ENCODE results near the gene ANKRD26. TPM values are rescaled to one million over a fixed set of nuclear protein-coding genes. Genes with fewer than 3 reads are reported as not detected.
"Not testable (repeated sequence)": the region's sequence is repeated elsewhere in the genome, so short reads cannot be mapped to it uniquely, and the experiment has no call there.

The ANKRD26 gene
- total RNA-seq, 1 donor from 2014 or later, result 14.0 TPM

DNA sequence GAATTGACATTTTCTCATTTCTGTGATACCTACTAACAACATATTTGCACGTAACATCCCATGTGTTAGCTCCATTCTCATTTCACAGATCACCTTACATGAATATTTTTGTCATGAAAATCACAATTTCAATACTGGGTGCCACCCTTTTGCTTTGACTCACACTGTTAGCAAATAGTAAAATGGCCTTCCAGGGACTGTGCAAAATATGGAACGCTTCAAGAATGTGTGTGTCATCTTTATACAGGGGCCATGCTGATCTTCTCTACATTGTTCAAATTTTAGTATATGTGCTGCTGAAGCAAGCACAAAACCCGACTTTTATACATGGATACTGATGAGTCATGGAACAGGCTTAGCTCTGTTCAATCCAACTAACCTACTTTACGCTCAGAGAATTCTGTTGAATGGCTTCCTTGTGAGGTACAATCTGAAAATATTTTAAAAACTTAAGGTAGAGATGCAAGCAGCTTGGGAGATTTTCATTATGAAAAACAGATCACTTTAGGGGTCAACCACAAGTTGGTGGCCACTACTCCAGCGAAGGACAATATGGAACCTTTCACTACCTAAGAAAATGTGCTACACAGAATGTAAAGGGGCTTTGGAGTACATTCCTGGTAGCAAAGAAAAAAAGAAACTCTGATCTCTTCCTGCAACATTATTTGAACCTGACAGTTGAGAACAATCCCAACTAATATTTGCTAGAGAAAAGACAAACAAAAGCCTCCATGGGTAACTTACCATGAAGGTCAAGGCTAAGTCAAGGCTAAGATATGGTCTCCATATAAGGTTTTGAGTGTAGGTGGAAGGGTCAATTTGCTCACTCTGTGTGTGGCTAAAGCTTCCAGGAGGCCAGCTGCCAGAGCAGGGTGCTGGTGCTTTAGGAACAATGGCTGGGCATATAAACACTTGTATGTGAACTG lies 11.9 kb downstream of the ANKRD26 start:
- H3K27me3 Mint-ChIP-seq, result no peaks in the 10 kb centered on the region
- H3K36me3 Mint-ChIP-seq, result peaks cover 19% of the 10 kb centered on the region
- H3K9me3 Mint-ChIP-seq, result no peaks in the 10 kb centered on the region
- H3K27ac Mint-ChIP-seq, result no peak overlapping the region
- no peak for DNase-seq (ENCODE audit: extremely low spot score, unreplicated experiment)
- no peaks in the 10 kb centered on the region for H3K4me1 Mint-ChIP-seq (ENCODE audit: unreplicated experiment)
- TF ChIP-seq, protein P1, sequence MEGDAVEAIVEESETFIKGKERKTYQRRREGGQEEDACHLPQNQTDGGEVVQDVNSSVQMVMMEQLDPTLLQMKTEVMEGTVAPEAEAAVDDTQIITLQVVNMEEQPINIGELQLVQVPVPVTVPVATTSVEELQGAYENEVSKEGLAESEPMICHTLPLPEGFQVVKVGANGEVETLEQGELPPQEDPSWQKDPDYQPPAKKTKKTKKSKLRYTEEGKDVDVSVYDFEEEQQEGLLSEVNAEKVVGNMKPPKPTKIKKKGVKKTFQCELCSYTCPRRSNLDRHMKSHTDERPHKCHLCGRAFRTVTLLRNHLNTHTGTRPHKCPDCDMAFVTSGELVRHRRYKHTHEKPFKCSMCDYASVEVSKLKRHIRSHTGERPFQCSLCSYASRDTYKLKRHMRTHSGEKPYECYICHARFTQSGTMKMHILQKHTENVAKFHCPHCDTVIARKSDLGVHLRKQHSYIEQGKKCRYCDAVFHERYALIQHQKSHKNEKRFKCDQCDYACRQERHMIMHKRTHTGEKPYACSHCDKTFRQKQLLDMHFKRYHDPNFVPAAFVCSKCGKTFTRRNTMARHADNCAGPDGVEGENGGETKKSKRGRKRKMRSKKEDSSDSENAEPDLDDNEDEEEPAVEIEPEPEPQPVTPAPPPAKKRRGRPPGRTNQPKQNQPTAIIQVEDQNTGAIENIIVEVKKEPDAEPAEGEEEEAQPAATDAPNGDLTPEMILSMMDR (conservative IDR thresholded peaks at IDR 0.05), result no peak
- no peak overlapping the region for H3K4me3 Mint-ChIP-seq

DNA sequence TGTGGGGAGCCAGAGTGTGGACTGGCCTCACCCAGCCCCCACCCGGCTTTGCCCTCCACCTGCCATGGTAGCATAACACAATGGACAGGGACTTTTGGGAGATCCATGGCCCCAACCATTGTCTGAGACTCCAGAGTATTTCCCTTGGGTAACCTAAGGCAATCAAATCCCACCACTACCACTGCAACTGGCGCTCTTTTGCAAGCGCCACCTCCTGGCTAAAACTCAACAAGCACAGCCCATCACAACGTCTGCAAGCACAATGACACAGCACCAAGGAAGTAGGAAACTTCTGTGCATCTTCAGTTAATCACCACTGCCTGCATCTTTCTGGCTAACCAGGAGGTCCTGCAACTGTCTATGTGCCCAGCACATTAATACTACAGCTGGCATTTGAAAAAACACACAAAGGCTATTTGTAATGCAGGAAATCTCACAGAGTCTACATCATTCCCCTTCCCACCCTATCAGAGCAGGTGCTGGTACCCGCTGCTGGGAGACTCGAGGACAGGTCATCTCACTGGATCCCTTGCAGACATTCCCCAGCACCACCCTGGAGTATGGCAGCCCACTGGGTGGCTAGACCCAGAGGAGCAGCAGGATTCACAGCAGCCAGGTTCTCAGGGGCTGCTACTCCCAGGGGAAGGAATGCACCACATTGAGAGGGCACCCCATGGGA lies 27.7 kb downstream of the ANKRD26 start:
- Mint-ChIP-seq H3K27ac (no peak overlapping the region), H3K9me3 (no peaks in the 10 kb centered on the region), H3K27me3 (no peaks in the 10 kb centered on the region), H3K36me3 (peaks cover 43% of the 10 kb centered on the region), H3K4me1 (ENCODE audit: unreplicated experiment) (no peaks in the 10 kb centered on the region), H3K4me3 (no peak overlapping the region)
- TF ChIP-seq, protein P1 (conservative IDR thresholded peaks at IDR 0.05), result no peak
- no peak for DNase-seq (ENCODE audit: extremely low spot score, unreplicated experiment)

DNA sequence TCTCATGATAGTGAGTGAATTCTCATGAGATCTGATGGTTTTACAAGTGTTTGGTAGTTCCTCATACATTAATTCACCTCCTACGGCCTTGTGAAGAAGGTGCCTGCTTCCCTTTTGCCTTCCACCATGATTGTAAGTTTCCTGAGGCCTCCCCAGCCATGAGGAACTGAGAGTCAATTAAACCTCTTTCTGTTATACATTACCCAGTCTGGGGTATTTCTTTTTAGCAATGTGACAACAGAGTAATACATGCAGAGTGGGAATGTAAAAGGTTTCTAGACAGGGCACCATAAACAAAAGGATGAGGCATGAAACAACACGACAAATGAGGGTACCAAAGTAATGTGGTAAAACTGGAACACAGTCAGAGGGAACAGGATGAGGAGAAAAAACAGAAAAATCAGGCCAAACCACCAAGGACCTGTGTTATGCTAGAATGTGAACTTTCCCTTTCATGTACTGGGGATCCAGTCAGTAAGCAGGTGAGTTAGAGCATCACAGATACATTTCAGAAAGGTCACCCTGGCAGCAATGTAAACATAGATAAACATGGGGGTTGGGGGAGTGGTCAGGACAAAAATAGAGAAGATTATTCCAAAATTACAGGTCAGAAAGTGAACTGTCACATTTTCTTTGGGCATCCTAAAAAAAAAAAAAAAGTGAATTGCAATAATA lies 31.9 kb downstream of the ANKRD26 start:
- H3K27me3 Mint-ChIP-seq, result no peaks in the 10 kb centered on the region

DNA sequence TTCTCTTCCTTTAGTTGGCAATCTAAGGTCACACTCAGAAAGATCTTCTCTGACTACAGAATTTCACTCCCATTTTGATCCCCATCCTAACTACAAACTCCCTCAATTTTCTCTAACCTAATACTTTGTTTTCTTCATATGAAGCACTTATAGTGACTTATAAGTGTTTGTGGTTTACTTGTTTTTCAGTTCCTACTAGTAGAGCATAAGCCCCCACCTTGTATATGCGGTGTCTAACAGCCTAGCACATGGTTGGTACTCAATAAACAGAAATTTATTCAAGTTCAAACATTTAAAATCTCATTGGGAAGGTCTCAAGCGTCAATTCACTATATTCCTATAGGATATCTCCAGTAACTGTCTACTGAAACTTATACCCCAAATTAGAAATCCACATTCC lies 35.2 kb downstream of the ANKRD26 start:
- H3K4me1 Mint-ChIP-seq (ENCODE audit: unreplicated experiment), result no peaks in the 10 kb centered on the region
- no peaks in the 10 kb centered on the region for H3K9me3 Mint-ChIP-seq
- H3K4me3 Mint-ChIP-seq, result no peak overlapping the region
- H3K36me3 Mint-ChIP-seq, result peaks cover 37% of the 10 kb centered on the region
- TF ChIP-seq, protein P1 (conservative IDR thresholded peaks at IDR 0.05), result no peak
- no peak for DNase-seq (ENCODE audit: extremely low spot score, unreplicated experiment)
- no peak overlapping the region for H3K27ac Mint-ChIP-seq
- no peaks in the 10 kb centered on the region for H3K27me3 Mint-ChIP-seq

More for the DNA sequence above, 31.9 kb downstream of the ANKRD26 start:
- H3K36me3 Mint-ChIP-seq, result peaks cover 30% of the 10 kb centered on the region
- H3K9me3 Mint-ChIP-seq, result no peaks in the 10 kb centered on the region
- H3K4me1 Mint-ChIP-seq (ENCODE audit: unreplicated experiment), result no peaks in the 10 kb centered on the region
- no peak overlapping the region for H3K4me3 Mint-ChIP-seq
- no peak for DNase-seq (ENCODE audit: extremely low spot score, unreplicated experiment)
- TF ChIP-seq, protein P1 (conservative IDR thresholded peaks at IDR 0.05), result no peak
- no peak overlapping the region for H3K27ac Mint-ChIP-seq

DNA sequence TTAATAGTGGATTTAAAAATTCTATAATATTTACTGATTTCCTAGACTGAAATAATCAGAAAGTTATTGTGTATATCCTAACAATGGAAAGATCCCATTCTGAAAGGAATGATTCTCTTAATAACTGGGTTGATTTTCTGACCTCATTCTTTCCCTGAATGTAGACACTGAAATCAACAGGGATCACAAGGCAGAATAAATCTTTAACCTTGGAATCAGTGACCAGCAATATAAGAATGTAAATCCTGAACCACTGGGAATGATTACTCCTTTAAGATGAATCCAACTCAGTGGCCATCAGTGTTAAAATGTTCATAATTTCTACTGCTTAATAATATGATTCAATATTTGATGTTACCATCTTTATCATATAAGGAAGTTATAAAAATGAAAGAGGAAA lies 47.6 kb downstream of the ANKRD26 start:
- Mint-ChIP-seq H3K27me3 (no peaks in the 10 kb centered on the region), H3K9me3 (no peaks in the 10 kb centered on the region), H3K36me3 (peaks cover 7% of the 10 kb centered on the region)

DNA sequence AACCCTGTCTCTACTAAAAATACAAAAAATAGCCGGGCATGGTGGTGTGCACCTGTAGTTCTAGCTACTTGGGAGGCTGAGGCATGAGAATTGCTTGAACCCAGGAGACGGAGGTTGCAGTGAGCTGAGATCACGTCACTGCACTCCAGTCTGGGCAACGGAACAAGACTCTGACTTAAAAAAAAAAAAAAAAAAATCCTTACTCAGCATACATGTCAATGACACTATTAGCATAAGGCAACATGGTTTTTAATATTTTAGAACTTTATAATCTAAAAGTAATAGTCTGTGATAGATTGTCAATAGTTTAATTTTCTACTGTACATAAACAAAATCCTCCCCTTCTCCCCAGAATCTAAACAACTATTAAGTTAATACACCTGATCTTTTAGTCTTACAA lies 55.0 kb downstream of the ANKRD26 start:
- peaks cover 23% of the 10 kb centered on the region for H3K36me3 Mint-ChIP-seq
- not testable (repeated sequence) for H3K9me3 Mint-ChIP-seq; H3K4me3 Mint-ChIP-seq; H3K4me1 Mint-ChIP-seq (ENCODE audit: unreplicated experiment); H3K27ac Mint-ChIP-seq; DNase-seq (ENCODE audit: extremely low spot score, unreplicated experiment); H3K27me3 Mint-ChIP-seq

More for the DNA sequence above, 47.6 kb downstream of the ANKRD26 start:
- H3K4me3 Mint-ChIP-seq, result no peak overlapping the region
- H3K4me1 Mint-ChIP-seq (ENCODE audit: unreplicated experiment), result no peaks in the 10 kb centered on the region
- no peak for DNase-seq (ENCODE audit: extremely low spot score, unreplicated experiment)
- TF ChIP-seq, protein P1 (conservative IDR thresholded peaks at IDR 0.05), result no peak
- H3K27ac Mint-ChIP-seq, result no peak overlapping the region
